Measurements from ENCODE around the gene SLFN14. TPM values are rescaled to one million over a fixed set of nuclear protein-coding genes. Genes with fewer than 3 reads are reported as not detected.
A peak's percentile ranks its signal among the peaks of the same experiment; 100 is the strongest.
"Not testable (repeated sequence)": the region's sequence is repeated elsewhere in the genome, so short reads cannot be mapped to it uniquely, and the experiment has no call there.

Gene SLFN14
- total and polyA plus RNA-seq, 2 donors (not counting 1 experiment from before 2014, with no cell fraction given) = not detected

GRCh38 chr17:35566968-35567367, 6.3 kb upstream of the SLFN14 start:
- Histone ChIP-seq H3K27me3 (replicated peaks in 1 of 4; ENCODE audit: control extremely low read depth in 1 of 4, control insufficient read depth in 3 of 4, insufficient read depth in 4 of 4, low read length in 3 of 4) (no peaks in the 10 kb centered on the region), H3K27ac (ENCODE audit: low read length in 2 of 2) (no peak overlapping the region), H3K9ac (ENCODE audit: low read length) (no peak overlapping the region), H3K4me1 (ENCODE audit: control insufficient read depth in 2 of 2, insufficient read depth in 2 of 2, low read length in 2 of 2) (peaks cover 14 to 16% of the 10 kb centered on the region in 2 donors), H4K20me1 (ENCODE audit: control insufficient read depth, insufficient read depth, low read length, poor library complexity, severe bottlenecking) (no peaks in the 10 kb centered on the region), H3K4me3 (ENCODE audit: control extremely low read depth in 1 of 5, extremely low read depth in 1 of 5, insufficient read depth in 1 of 5, low read depth in 2 of 5, low read length in 4 of 5) (peak overlapping the region in 3 of 5 experiments; percentile 79 to 98 (median 91)), H3K9me3 (ENCODE audit: control extremely low read depth in 1 of 3, control insufficient read depth in 2 of 3, insufficient read depth in 1 of 3, low read length in 2 of 3) (no peaks in the 10 kb centered on the region), H2AFZ (ENCODE audit: insufficient read depth, low read depth, low read length, poor library complexity, severe bottlenecking) (peak overlapping the region; percentile 93), H3K36me3 (replicated peaks in 1 of 2; ENCODE audit: control extremely low read depth in 1 of 2, control insufficient read depth in 1 of 2, extremely low read depth in 1 of 2, insufficient read depth in 2 of 2, low read length in 1 of 2) (no peaks in the 10 kb centered on the region), H3K79me2 (ENCODE audit: control insufficient read depth, insufficient read depth, low read length) (peaks cover 40% of the 10 kb centered on the region), H3K4me2 (replicated peaks; ENCODE audit: low read depth, low read length, poor library complexity, severe bottlenecking) (peak overlapping the region; percentile 88)
- peak overlapping the region; percentile 99 for H3K4me3 Mint-ChIP-seq
- intact Hi-C loops (cut with micrococcal nuclease) = loop anchor here (5.0 kb wide), 2 partner anchors 325 to 605 kb away; partner anchors contain the start of genes CCT6B, SLFN5 and ZNF830
- peaks cover 23% of the 10 kb centered on the region for H3K4me1 Mint-ChIP-seq
- POLR2A ChIA-PET = interaction anchor here (2.8 kb wide), 1 partner anchor 11 kb away, joined by 29 read pairs; the partner anchor contains the start of gene PEX12
- DNase-seq (no peak), ATAC-seq (ENCODE audit: low read depth) (no peak)
- WGBS (ENCODE audit: insufficient coverage) = 91% methylated on average over 11 of the region's 11 CpGs
- H3K9me3 Mint-ChIP-seq (ENCODE audit: insufficient read depth) = no peaks in the 10 kb centered on the region
- H3K27ac Mint-ChIP-seq = peak overlapping the region; percentile 57
- TF ChIP-seq EZH2 (IDR thresholded peaks at IDR 0.05; ENCODE audit: borderline replicate concordance, insufficient read depth, low read depth, low read length, poor library complexity, severe bottlenecking) (no peak), CTCF (IDR thresholded peaks at IDR 0.05) (no peak)
- CTCF ChIA-PET = interaction anchor here (0.6 to 1.4 kb wide), 3 partner anchors 24 to 425 kb away, joined by 3 read pairs; no protein-coding TSS in a partner anchor
- peaks cover 2% of the 10 kb centered on the region for H3K27me3 Mint-ChIP-seq

- H4K20me1 ChIP-seq (ENCODE audit: control insufficient read depth, insufficient read depth, low read length, poor library complexity, severe bottlenecking); intact Hi-C loops (cut with micrococcal nuclease); H3K79me2 ChIP-seq (ENCODE audit: control insufficient read depth, insufficient read depth, low read length); H3K4me1 ChIP-seq (ENCODE audit: control insufficient read depth in 2 of 2, insufficient read depth in 2 of 2, low read length in 2 of 2); H3K9me3 ChIP-seq (ENCODE audit: control extremely low read depth in 1 of 3, control insufficient read depth in 2 of 3, insufficient read depth in 1 of 3, low read length in 2 of 3); ATAC-seq (ENCODE audit: low read depth); H3K9me3 Mint-ChIP-seq (ENCODE audit: insufficient read depth); H2AFZ ChIP-seq (ENCODE audit: insufficient read depth, low read depth, low read length, poor library complexity, severe bottlenecking); H3K4me1 Mint-ChIP-seq; CTCF ChIA-PET; H3K27ac ChIP-seq (ENCODE audit: low read length in 2 of 2); H3K4me3 ChIP-seq (ENCODE audit: control extremely low read depth in 1 of 5, extremely low read depth in 1 of 5, insufficient read depth in 1 of 5, low read depth in 2 of 5, low read length in 4 of 5); H3K9ac ChIP-seq (ENCODE audit: low read length); H3K27ac Mint-ChIP-seq; DNase-seq; H3K36me3 ChIP-seq (replicated peaks in 1 of 2; ENCODE audit: control extremely low read depth in 1 of 2, control insufficient read depth in 1 of 2, extremely low read depth in 1 of 2, insufficient read depth in 2 of 2, low read length in 1 of 2); H3K4me3 Mint-ChIP-seq; H3K27me3 ChIP-seq (replicated peaks in 1 of 4; ENCODE audit: control extremely low read depth in 1 of 4, control insufficient read depth in 3 of 4, insufficient read depth in 4 of 4, low read length in 3 of 4); H3K4me2 ChIP-seq (replicated peaks; ENCODE audit: low read depth, low read length, poor library complexity, severe bottlenecking): not testable (repeated sequence)
- POLR2A ChIA-PET = interaction anchor here (0.7 kb wide), 1 partner anchor 527 kb away, joined by 4 read pairs; the partner anchor contains the start of gene CCL3
- peaks cover 20% of the 10 kb centered on the region for H3K27me3 Mint-ChIP-seq
- WGBS (ENCODE audit: insufficient coverage) = no CpG with 5 or more reads among the region's 16 CpGs
These were observed 2.6 kb upstream of the SLFN14 start for GRCh38 chr17:35563181-35563580.

All from B cell (primary cell).